Activated CD8-positive, alpha-beta memory T cell treated with anti-CD3 and anti-CD28 coated beads, Interleukin-2, amount 50 U/mL, for 24 hours (primary cell): ENCODE results near the gene FBXO27.
"Not testable (repeated sequence)": the region's sequence is repeated elsewhere in the genome, so short reads cannot be mapped to it uniquely, and the experiment has no call there.

Experiments used
- DNase-seq: peaks from one replicate; pipeline ENCODE4 v3.0.0-alpha.2; 2020; ENCODE audit errors: extremely low read depth

Gene FBXO27

GRCh38 chr19:39038098-39038497 is 5.7 kb upstream of the FBXO27 start:
- no peak for DNase-seq

- DNase-seq = no peak
Observed at GRCh38 chr19:39037194-39037593, 4.8 kb upstream of the FBXO27 start.

DNA sequence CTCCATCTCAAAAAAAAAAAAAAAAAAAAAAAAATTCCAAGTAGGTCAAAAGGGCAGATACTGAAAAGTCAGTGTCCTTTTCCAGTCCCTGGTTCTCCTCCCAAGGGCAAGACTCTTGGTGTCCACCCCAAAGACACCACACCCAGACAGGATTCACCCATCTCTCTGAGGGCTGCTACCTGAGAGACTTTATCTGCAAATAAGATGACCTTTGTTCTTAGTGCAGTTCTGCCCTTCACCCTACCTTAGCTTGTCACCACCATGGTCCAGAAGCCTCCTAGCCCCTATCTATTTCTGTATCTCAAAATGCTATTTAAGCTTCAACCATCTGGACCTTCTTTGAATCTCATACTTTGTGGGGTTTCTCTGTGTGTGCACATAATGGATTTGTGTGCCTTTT is 4.2 kb upstream of the FBXO27 start:
- no peak for DNase-seq

- DNase-seq = peak; percentile 54
Observed at GRCh38 chr19:39031368-39032062, 834 bp downstream of the FBXO27 start.

DNA sequence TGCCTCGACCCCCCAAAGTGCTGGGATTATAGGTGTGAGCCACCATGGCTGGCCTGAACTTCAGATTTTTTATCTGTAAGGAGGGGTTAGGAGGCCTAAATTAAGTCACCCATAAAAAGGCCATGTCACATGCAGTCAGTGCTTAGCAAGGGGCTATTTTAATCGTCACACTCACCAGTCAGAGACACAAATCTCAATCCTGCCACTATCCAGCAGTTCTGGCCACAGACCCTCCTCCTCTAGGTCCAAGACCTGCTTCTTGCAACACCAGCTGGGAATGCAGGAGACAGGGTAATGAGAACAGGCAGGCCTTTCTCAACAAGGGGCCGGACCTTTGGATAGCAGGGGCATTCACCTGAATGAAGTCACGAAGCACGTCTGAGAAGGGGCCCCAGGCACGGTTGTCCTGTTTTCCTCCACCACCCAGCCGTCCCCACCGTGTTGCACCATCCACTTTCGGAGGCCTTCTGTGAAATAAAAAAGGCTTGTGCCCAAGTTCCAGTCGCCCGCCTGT is 1.4 kb downstream of the FBXO27 start:
- DNase-seq = no peak

DNA sequence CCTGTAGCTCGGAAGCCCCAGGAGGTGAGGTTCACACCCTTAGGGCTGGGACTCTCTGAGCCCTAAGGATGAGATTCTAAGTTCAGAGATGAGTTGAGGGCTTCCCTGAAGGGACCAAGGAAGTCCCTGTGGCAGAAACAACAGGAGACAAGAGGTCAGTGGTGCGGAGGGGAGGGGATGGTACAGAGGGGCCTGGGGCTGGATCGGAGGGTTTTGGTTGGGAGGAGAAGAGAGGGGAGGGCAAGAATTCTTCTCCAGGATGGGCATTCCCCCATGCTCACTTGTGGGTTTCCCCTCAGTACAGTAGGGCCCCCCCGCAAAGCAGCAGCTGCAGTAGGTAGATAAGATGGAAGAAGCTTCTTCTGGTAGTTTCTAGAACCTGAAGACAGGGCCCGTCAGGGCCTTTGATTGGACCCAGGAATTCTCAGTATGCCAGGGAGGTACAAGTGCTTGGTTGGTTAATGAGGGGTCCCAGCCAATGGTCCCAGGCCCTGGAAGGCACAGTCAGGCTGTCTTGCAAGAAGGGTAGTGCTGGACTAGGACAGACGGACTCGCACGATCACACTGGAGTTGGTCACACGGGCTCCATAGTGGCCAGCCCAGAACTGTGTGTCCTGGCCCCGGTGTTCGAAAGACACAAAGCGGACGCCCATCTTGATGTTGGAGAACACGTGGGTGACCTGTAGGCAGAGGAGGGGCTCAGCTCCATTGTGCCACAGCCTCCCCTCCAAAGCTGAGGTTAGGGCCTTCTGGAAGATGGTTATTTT is 7.3 kb downstream of the FBXO27 start:
- no peak for DNase-seq

- no peak for DNase-seq
Observed at GRCh38 chr19:39021063-39021462, 11.3 kb downstream of the FBXO27 start.

DNA sequence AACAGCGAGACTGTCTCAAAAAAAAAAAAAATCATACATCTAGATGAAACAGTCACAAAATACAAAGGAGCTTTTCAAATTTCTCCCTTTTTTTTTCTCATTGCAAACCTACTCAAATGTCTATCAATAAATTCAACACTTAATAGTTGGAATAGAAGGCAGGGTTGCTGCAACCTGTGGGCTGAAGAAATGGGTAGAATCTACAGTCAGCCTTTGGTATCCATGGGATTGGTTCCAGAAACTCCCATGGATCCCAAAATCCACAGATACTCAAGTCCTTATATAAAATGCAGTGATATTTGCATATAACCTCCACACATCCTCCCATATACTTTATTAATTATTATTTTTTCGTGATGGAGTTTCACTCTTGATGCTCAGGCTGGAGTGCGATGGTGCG is 14.7 kb downstream of the FBXO27 start:
- DNase-seq = no peak

DNA sequence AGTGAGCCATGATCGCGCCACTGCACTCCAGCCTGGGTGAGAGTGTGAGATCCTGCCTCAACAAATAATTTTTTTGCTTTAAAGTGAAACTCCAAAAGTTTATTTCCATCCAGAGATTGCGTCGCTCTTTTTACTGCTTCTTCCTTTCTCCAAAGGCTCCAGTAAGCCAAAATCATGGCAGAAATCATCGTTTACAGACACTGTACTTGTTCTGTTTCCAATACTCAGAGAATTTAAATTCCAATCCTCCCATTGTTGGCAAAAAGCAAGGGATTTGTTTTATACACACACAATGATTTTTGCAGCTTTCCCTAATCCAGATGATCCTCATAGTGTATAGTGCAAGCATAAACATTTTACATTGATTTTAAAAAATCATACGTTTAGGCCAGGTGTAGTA is 15.3 kb downstream of the FBXO27 start:
- no peak for DNase-seq

DNA sequence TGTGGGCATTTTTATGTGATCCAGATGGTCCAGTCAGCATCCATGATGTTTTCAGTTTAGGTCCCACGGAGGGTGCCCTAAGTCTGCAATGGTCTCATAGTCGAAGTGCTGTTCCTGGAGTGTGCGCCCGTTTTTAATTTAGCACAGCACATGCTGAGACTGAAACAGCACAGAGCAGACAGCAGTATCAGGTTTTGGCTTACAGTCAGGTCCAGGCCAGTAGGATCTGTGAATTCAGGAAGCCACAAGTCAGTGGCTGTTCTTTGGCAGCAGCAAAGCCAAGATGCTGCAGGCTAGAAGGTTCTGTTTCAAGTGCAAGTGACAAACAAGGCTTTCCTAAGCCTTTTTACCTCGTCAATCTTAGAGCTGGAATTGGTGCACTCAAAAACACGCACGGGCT is 18.3 kb downstream of the FBXO27 start:
- no peak for DNase-seq

GRCh38 chr19:39009001-39009400 is 23.3 kb downstream of the FBXO27 start:
- no peak for DNase-seq

DNA sequence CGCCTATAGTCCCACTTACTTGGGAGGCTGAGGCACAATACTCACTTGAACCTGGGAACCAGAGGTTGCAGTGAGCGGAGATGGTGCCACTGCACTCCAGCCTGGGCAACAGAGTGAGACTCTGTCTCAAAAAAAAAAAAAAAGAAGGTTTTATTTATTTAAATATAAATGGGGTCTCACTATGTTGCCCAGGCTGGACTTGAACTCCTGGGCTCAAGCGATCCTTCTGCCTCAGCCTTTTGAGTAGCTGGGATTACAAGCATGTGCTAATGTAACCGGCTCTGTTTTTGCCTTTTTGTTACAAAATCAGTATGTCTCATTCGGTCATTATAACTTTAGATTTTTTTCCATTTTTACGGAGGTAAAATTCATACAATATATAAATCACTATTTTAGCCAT is 24.2 kb downstream of the FBXO27 start:
- DNase-seq = no peak

DNA sequence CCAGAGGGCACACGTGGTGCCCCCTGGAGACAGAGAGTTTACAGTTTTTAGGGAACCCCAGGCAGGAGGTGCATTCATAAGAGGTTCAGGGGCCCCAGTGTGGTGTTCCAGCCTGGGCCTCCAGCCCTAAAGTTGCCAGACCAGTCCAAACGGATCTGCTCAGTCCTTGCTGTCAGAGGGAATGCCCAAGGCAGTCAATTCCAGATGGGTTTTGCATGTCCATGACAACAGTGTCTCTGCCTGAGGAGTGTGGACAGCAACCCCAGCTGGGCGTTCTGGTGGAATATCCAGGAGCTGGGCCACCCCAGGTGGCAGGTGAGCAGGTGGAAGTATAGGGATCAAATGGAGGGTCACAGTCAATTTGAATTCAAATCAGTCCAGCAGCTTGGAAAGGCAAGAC is 25.3 kb downstream of the FBXO27 start:
- DNase-seq = no peak

DNA sequence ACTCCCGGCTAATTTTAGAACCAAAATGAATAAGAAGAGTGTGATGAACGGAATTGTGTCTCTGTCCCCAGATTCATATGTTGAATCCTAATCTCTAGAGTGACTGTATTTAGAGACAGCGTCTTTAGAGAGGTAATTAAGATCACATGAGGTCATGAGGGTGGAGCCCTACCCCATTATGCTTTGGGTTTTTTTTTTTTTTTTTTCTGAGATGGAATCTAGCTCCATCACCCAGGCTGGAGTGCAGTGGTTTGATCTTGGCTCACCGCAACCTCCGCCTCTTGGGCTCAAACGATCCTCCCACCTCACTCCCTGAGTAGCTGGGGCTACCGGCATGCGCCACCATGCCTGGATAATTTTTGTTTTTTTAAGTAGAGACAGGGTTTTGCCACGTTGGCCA is 27.9 kb downstream of the FBXO27 start:
- no peak for DNase-seq

- DNase-seq = no peak
Observed at GRCh38 chr19:39003796-39004195, 28.6 kb downstream of the FBXO27 start.

GRCh38 chr19:39003188-39003587 is 29.2 kb downstream of the FBXO27 start:
- no peak for DNase-seq

- DNase-seq = no peak
Observed at GRCh38 chr19:39001041-39001440, 31.3 kb downstream of the FBXO27 start.

DNA sequence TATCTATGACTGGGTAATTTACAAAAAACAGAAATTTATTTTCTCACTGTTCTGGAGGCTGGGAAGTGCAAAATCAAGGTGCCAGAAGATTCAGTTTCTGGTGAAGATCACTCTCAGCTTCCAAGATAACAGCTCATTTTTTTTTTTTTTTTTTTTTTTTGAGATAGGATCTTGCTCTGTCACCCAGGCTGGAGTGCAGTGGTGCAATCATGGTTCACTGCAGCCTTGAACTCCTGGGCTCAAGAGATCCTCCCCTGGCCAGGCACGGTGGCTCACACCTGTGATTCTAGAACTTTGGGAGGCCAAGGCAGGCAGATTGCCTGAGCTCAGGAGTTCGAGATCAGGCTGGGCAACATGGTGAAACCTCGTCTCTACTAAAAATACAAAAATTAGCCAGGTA is 34.8 kb downstream of the FBXO27 start:
- not testable (repeated sequence) for DNase-seq

DNA sequence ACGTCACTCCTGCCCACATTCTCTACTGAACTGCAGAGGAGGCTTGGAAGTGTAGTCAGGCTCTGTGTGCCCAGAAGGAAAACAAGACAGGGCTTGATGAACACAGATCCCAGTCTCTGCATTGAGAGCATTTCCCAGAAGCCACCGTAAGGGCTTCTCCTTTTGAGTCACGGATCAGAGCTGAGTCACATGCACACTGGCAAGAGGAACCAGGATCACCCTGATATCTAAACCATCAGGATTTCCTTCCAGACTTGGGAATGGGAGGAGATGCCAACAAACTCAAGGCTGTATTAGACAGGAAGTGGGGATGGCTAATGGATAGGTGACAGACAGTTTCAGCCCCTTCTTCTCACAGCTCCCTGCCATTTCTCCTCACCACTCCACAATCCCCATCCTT is 39.1 kb downstream of the FBXO27 start:
- no peak for DNase-seq

DNA sequence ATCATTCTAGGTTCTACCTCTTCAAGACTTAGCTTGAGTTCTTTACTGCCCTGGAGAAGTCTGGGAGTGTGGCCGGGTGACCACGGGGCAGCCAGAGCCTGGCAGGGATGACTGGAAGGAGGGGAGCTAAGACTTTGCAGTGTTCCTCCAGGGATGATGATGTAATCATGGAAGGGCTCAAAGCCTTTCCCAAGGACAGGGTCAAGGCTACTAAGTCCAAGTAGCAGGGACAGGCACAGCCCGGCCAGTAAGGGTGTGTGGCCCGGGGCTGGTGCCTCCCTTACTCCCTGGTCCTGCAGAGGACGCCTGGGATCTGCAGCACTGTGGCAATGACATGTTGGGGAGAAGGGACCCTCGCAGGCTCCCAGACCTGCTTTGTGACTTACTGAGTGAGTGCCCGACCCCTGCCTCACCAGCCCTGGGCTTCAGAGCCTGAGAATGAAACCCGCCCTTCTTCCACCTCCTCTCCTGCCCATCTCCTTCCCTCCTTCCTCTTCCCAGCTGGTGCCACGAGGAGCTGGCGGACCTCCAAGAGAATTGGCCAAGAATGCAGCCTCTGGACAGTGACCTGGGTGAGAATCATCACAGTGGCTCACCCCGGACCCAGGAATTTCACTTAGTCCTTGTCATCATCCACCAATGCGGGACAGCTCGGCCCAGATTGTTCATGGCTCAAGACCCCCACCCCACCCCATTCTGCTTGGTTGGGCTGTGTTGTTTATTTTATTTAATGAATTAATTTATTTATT is 41.2 kb downstream of the FBXO27 start:
- DNase-seq = no peak

DNA sequence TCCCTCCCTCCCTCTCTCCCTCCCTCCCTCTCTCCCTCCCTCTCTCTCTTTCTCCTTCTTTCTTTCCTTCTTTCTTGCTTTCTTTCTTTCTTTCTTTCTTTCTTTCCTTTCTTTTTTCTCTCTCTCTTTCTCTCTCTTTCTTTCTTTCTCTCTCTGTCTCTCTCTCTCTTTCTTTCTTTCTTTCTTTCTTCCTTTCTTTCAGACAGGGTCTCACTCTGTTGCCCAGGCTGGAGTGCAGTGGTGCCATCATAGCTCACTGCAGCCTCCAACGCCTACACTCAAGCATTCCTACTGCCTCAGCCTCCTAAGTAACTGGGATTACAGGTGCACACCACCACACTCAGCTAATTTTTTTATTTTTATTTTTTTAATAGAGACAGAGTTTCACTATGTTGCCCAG is 42.7 kb downstream of the FBXO27 start:
- DNase-seq = not testable (repeated sequence)

DNA sequence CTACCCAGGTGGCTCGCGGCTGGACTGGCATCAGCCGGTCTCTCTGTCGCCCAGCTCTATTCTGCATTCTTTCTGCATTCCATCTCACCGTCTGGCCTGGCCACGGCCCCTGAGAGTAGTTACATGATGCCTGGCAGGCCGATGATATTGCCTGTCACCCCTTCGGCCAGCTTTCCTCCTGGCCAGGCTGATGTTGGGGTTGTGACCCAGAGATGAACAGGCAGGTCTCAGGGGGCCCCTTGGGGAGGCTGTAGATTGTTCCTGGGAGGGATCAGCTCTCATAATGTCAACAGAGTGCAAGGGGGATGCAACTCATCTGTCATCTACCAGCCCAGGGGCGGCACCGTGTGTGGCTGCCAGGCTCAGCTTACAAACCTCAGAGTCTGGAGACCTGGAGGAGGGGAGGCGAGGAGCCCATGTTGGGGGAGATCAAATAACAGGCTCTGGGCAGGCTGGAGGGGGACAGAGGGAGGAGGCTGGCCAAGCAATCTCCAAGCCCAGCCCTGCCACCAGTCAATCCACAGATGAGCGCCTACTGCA is 43.2 kb downstream of the FBXO27 start:
- no peak for DNase-seq
